Ovary (tissue), 3 donors: Measurements from ENCODE around the gene TMEM86B.

ENCODE experiments used
- POLR2A ChIP-seq: fragments of 450-650 bp; IDR thresholded peaks from one replicate; pipeline ENCODE4 v1.6.1; 2017; ENCODE audit warnings: antibody characterized with exemption, mild to moderate bottlenecking, moderate library complexity
- TF ChIP-seq, protein P1 (sequence below), 3 donors: fragments of 450-650 bp in 2 of 3; fragments of 200-600 bp in 1 of 3; IDR thresholded peaks; one replicate each; pipeline versions ENCODE4 v1.5.1 to v1.8.0; 2016 to 2022; ENCODE audit warnings: antibody characterized with exemption in 3 of 3, mild to moderate bottlenecking in 1 of 3
- donor health status: DM: no; HTN: no; CAD: no.

DNA sequence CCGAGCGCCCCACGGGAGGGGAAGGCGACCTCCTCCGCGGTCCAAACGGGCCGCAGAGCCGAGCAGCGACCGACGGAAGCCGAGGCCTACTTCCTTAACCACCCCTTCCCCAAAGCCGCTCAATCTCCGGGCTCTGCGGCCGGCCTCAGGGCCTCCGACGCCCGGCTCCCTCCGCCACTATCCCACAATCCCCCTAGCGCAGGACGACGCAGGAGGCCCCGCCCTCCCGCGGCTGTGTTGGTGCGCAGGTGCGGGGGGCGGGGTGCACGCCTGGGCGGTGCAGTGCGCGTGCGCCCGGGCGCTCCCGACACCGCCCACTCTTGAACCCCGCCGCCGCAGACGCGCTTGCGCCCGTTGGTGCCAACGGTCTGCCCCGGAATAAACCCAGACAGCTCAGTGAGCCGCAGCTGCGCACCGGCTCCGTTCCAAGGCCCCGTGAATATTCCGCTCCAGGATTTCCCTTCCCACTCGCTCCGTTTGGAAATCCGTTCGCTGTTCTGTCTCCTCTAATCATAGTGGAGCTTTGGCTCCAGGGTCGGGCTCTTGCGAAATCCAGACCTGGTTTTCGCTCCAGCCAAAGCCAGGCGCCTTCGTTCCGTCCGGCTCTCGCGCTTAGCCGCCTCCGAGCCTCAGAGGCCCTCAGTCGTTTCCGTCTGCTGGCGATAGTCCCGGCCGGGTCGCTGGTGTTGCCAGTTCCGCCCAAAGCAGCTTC lies 30.4 kb upstream of the TMEM86B start, which contains the start of gene PPP6R1:
- peak; percentile 75 for TF ChIP-seq POLR2A
- TF ChIP-seq, protein P1, sequence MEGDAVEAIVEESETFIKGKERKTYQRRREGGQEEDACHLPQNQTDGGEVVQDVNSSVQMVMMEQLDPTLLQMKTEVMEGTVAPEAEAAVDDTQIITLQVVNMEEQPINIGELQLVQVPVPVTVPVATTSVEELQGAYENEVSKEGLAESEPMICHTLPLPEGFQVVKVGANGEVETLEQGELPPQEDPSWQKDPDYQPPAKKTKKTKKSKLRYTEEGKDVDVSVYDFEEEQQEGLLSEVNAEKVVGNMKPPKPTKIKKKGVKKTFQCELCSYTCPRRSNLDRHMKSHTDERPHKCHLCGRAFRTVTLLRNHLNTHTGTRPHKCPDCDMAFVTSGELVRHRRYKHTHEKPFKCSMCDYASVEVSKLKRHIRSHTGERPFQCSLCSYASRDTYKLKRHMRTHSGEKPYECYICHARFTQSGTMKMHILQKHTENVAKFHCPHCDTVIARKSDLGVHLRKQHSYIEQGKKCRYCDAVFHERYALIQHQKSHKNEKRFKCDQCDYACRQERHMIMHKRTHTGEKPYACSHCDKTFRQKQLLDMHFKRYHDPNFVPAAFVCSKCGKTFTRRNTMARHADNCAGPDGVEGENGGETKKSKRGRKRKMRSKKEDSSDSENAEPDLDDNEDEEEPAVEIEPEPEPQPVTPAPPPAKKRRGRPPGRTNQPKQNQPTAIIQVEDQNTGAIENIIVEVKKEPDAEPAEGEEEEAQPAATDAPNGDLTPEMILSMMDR (IDR thresholded peaks at IDR 0.05), result peak in 1 of 3 donors; percentile 61
